HEK293 (cell line): ENCODE results near the gene PDXK.

ENCODE experiments used
- EGR2 ChIP-seq: fragments of 450-650 bp; formaldehyde crosslinking; IDR thresholded peaks from 2 replicates; pipeline ENCODE4 v1.5.1; 2016; ENCODE audit warnings: low read depth, missing biosample characterization, missing genetic modification characterization
- GFI1B ChIP-seq: fragments of 450-650 bp; formaldehyde crosslinking; IDR thresholded peaks from 2 replicates; pipeline ENCODE4 v1.5.1; 2016; ENCODE audit warnings: missing biosample characterization, missing genetic modification characterization
- GLI2 ChIP-seq: fragments of 450-650 bp; formaldehyde crosslinking; IDR thresholded peaks from 2 replicates; pipeline ENCODE4; 2017; ENCODE audit warnings: missing biosample characterization, missing genetic modification characterization, low read depth, borderline replicate concordance
- GLI4 ChIP-seq: fragments of 450-650 bp; formaldehyde crosslinking; IDR thresholded peaks from 2 replicates; pipeline ENCODE4 v1.5.1; 2016; ENCODE audit warnings: missing biosample characterization, missing genetic modification characterization
- GLIS2 ChIP-seq: fragments of 450-650 bp; formaldehyde crosslinking; IDR thresholded peaks from 2 replicates; pipeline ENCODE4 v1.5.1; 2016; ENCODE audit warnings: missing biosample characterization, missing genetic modification characterization
- HIC1 ChIP-seq: fragments of 450-650 bp; formaldehyde crosslinking; IDR thresholded peaks from 2 replicates; pipeline ENCODE4 v1.5.1; 2016; ENCODE audit warnings: missing biosample characterization, missing genetic modification characterization
- SP3 ChIP-seq: fragments of 450-650 bp; formaldehyde crosslinking; IDR thresholded peaks from 2 replicates; pipeline ENCODE4 v1.5.1; 2016; ENCODE audit warnings: missing biosample characterization, missing genetic modification characterization
- YY1 ChIP-seq: fragments of 450-650 bp; formaldehyde crosslinking; IDR thresholded peaks from 2 replicates; pipeline ENCODE4 v1.5.1; 2018; ENCODE audit warnings: missing biosample characterization, missing genetic modification characterization
- ZBTB26 ChIP-seq: fragments of 450-650 bp; formaldehyde crosslinking; optimal IDR thresholded peaks from 2 replicates; pipeline ENCODE3; 2016; ENCODE audit warnings: missing biosample characterization, mild to moderate bottlenecking, missing genetic modification characterization
- ZBTB48 ChIP-seq: fragments of 450-650 bp; formaldehyde crosslinking; IDR thresholded peaks from 2 replicates; pipeline ENCODE4 v1.5.1; 2016; ENCODE audit warnings: missing biosample characterization, missing genetic modification characterization
- ZFP41 ChIP-seq: fragments of 450-650 bp; formaldehyde crosslinking; IDR thresholded peaks from 2 replicates; pipeline ENCODE4 v1.5.1; 2016; ENCODE audit warnings: missing biosample characterization, missing genetic modification characterization, borderline replicate concordance
- ZNF114 ChIP-seq: fragments of 450-650 bp; formaldehyde crosslinking; IDR thresholded peaks from 2 replicates; pipeline ENCODE4 v1.5.0; 2017; ENCODE audit warnings: missing biosample characterization, missing genetic modification characterization
- ZNF133 ChIP-seq: fragments of 450-650 bp; formaldehyde crosslinking; IDR thresholded peaks from 2 replicates; pipeline ENCODE4 v1.5.1; 2016; ENCODE audit warnings: missing biosample characterization, missing genetic modification characterization
- ZNF169 ChIP-seq: fragments of 450-650 bp; formaldehyde crosslinking; IDR thresholded peaks from 2 replicates; pipeline ENCODE4 v1.5.1; 2016; ENCODE audit warnings: missing biosample characterization, missing genetic modification characterization
- ZNF211 ChIP-seq: fragments of 450-650 bp; formaldehyde crosslinking; IDR thresholded peaks from 2 replicates; pipeline ENCODE4 v1.5.1; 2016; ENCODE audit warnings: low read depth, missing biosample characterization, missing genetic modification characterization
- ZNF311 ChIP-seq: fragments of 450-650 bp; formaldehyde crosslinking; IDR thresholded peaks from 2 replicates; pipeline ENCODE4 v1.5.1; 2017; ENCODE audit warnings: missing biosample characterization, missing genetic modification characterization, borderline replicate concordance
- ZNF324 ChIP-seq: fragments of 450-650 bp; formaldehyde crosslinking; IDR thresholded peaks from 2 replicates; pipeline ENCODE4 v1.5.1; 2016; ENCODE audit warnings: missing biosample characterization, missing genetic modification characterization
- ZNF350 ChIP-seq: fragments of 450-650 bp; formaldehyde crosslinking; IDR thresholded peaks from 2 replicates; pipeline ENCODE4 v1.5.0; 2017; ENCODE audit warnings: missing biosample characterization, mild to moderate bottlenecking, missing genetic modification characterization
- ZNF48 ChIP-seq: fragments of 450-650 bp; formaldehyde crosslinking; IDR thresholded peaks from 2 replicates; pipeline ENCODE4 v1.5.1; 2016; ENCODE audit warnings: missing biosample characterization, missing genetic modification characterization
- ZNF529 ChIP-seq: fragments of 450-650 bp; formaldehyde crosslinking; IDR thresholded peaks from 2 replicates; pipeline ENCODE4 v1.5.1; 2017; ENCODE audit warnings: missing genetic modification characterization, missing biosample characterization; ENCODE audit not compliant: insufficient replicate concordance
- ZNF558 ChIP-seq: fragments of 450-650 bp; formaldehyde crosslinking; IDR thresholded peaks from 2 replicates; pipeline ENCODE4 v1.5.1; 2016; ENCODE audit warnings: missing biosample characterization, missing genetic modification characterization
- ZNF600 ChIP-seq: fragments of 450-650 bp; formaldehyde crosslinking; IDR thresholded peaks from 2 replicates; pipeline ENCODE4 v1.5.1; 2016; ENCODE audit warnings: missing biosample characterization, missing genetic modification characterization
- ZNF658 ChIP-seq: fragments of 450-650 bp; formaldehyde crosslinking; IDR thresholded peaks from 2 replicates; pipeline ENCODE4; 2016; ENCODE audit warnings: missing biosample characterization, missing genetic modification characterization
- ZNF707 ChIP-seq: fragments of 450-650 bp; formaldehyde crosslinking; IDR thresholded peaks from 2 replicates; pipeline ENCODE4 v1.5.1; 2016; ENCODE audit warnings: missing biosample characterization, missing genetic modification characterization
- ZSCAN16 ChIP-seq: fragments of 450-650 bp; formaldehyde crosslinking; IDR thresholded peaks from 2 replicates; pipeline ENCODE4 v1.5.1; 2016; ENCODE audit warnings: missing biosample characterization, missing genetic modification characterization
- TF ChIP-seq, protein P1 (sequence below): fragments of 450-650 bp; formaldehyde crosslinking; IDR thresholded peaks from 2 replicates; pipeline ENCODE4 v1.5.1; 2016; ENCODE audit warnings: missing biosample characterization, missing genetic modification characterization
- TF ChIP-seq, protein P2 (sequence below): fragments of 450-650 bp; formaldehyde crosslinking; IDR thresholded peaks from 2 replicates; pipeline ENCODE4 v1.5.1; 2016; ENCODE audit warnings: missing biosample characterization, missing genetic modification characterization
- TF ChIP-seq, protein P3 (sequence below): fragments of 450-650 bp; formaldehyde crosslinking; IDR thresholded peaks from 2 replicates; pipeline ENCODE4 v1.5.1; 2016; ENCODE audit warnings: missing biosample characterization, missing genetic modification characterization
- TF ChIP-seq, protein P4 (sequence below): fragments of 450-650 bp; formaldehyde crosslinking; IDR thresholded peaks from 2 replicates; pipeline ENCODE4 v1.5.1; 2016; ENCODE audit warnings: missing biosample characterization, missing genetic modification characterization

Gene PDXK

GRCh38 chr21:43771199-43771675 lies 52.3 kb downstream of the PDXK start (continued):
- TF ChIP-seq, protein P1, sequence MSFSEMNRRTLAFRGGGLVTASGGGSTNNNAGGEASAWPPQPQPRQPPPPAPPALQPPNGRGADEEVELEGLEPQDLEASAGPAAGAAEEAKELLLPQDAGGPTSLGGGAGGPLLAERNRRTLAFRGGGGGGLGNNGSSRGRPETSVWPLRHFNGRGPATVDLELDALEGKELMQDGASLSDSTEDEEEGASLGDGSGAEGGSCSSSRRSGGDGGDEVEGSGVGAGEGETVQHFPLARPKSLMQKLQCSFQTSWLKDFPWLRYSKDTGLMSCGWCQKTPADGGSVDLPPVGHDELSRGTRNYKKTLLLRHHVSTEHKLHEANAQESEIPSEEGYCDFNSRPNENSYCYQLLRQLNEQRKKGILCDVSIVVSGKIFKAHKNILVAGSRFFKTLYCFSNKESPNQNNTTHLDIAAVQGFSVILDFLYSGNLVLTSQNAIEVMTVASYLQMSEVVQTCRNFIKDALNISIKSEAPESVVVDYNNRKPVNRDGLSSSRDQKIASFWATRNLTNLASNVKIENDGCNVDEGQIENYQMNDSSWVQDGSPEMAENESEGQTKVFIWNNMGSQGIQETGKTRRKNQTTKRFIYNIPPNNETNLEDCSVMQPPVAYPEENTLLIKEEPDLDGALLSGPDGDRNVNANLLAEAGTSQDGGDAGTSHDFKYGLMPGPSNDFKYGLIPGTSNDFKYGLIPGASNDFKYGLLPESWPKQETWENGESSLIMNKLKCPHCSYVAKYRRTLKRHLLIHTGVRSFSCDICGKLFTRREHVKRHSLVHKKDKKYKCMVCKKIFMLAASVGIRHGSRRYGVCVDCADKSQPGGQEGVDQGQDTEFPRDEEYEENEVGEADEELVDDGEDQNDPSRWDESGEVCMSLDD: no peak
- TF ChIP-seq ZNF658 (tag by site-specific recombination): no peak
- TF ChIP-seq ZNF211 (tag by site-specific recombination): no peak
- TF ChIP-seq ZNF133 (tag by site-specific recombination): no peak
- TF ChIP-seq ZFP41 (tag by site-specific recombination): no peak
- TF ChIP-seq ZNF324 (tag by site-specific recombination): peak; percentile 74; the same call in 1 of the 2 replicates
- no peak for TF ChIP-seq GLI4 (tag by site-specific recombination)
- no peak for TF ChIP-seq SP3 (tag by site-specific recombination)
- no peak for TF ChIP-seq ZNF350
- no peak for TF ChIP-seq ZNF48 (tag by site-specific recombination)
- TF ChIP-seq, protein P2, sequence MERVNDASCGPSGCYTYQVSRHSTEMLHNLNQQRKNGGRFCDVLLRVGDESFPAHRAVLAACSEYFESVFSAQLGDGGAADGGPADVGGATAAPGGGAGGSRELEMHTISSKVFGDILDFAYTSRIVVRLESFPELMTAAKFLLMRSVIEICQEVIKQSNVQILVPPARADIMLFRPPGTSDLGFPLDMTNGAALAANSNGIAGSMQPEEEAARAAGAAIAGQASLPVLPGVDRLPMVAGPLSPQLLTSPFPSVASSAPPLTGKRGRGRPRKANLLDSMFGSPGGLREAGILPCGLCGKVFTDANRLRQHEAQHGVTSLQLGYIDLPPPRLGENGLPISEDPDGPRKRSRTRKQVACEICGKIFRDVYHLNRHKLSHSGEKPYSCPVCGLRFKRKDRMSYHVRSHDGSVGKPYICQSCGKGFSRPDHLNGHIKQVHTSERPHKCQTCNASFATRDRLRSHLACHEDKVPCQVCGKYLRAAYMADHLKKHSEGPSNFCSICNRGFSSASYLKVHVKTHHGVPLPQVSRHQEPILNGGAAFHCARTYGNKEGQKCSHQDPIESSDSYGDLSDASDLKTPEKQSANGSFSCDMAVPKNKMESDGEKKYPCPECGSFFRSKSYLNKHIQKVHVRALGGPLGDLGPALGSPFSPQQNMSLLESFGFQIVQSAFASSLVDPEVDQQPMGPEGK (tag by site-specific recombination): peak; percentile 89
- TF ChIP-seq GFI1B (tag by site-specific recombination): no peak
- TF ChIP-seq ZNF600 (tag by site-specific recombination): peak; percentile 82
- no peak for TF ChIP-seq GLI2
- TF ChIP-seq ZNF114 (tag by site-specific recombination): no peak
- TF ChIP-seq HIC1 (tag by site-specific recombination): peak; percentile 61; the same call in 1 of the 2 replicates
- TF ChIP-seq, protein P3, sequence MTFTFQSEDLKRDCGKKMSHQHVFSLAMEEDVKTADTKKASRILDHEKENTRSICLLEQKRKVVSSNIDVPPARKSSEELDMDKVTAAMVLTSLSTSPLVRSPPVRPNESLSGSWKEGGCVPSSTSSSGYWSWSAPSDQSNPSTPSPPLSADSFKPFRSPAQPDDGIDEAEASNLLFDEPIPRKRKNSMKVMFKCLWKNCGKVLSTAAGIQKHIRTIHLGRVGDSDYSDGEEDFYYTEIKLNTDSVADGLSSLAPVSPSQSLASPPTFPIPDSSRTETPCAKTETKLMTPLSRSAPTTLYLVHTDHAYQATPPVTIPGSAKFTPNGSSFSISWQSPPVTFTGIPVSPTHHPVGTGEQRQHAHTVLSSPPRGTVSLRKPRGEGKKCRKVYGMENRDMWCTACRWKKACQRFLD (tag by site-specific recombination): no peak
- no peak for TF ChIP-seq YY1 (tag by site-specific recombination)
- TF ChIP-seq ZSCAN16 (tag by site-specific recombination): no peak
- TF ChIP-seq ZNF311 (tag by site-specific recombination): no peak
- no peak for TF ChIP-seq ZNF558 (tag by site-specific recombination)
- peak; percentile 55; the same call in 1 of the 2 replicates for TF ChIP-seq ZNF707
- TF ChIP-seq ZBTB26: no peak
- TF ChIP-seq GLIS2 (tag by site-specific recombination): peak; percentile 52
- TF ChIP-seq, protein P4, sequence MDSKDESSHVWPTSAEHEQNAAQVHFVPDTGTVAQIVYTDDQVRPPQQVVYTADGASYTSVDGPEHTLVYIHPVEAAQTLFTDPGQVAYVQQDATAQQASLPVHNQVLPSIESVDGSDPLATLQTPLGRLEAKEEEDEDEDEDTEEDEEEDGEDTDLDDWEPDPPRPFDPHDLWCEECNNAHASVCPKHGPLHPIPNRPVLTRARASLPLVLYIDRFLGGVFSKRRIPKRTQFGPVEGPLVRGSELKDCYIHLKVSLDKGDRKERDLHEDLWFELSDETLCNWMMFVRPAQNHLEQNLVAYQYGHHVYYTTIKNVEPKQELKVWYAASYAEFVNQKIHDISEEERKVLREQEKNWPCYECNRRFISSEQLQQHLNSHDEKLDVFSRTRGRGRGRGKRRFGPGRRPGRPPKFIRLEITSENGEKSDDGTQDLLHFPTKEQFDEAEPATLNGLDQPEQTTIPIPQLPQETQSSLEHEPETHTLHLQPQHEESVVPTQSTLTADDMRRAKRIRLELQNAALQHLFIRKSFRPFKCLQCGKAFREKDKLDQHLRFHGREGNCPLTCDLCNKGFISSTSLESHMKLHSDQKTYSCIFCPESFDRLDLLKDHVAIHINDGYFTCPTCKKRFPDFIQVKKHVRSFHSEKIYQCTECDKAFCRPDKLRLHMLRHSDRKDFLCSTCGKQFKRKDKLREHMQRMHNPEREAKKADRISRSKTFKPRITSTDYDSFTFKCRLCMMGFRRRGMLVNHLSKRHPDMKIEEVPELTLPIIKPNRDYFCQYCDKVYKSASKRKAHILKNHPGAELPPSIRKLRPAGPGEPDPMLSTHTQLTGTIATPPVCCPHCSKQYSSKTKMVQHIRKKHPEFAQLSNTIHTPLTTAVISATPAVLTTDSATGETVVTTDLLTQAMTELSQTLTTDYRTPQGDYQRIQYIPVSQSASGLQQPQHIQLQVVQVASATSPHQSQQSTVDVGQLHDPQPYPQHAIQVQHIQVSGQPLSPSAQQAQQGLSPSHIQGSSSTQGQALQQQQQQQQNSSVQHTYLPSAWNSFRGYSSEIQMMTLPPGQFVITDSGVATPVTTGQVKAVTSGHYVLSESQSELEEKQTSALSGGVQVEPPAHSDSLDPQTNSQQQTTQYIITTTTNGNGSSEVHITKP (tag by site-specific recombination): peak; percentile 82
- TF ChIP-seq EGR2 (tag by site-specific recombination): peak; percentile 22; the same call in 1 of the 2 replicates
- TF ChIP-seq ZNF169 (tag by site-specific recombination): no peak
- TF ChIP-seq ZNF529 (tag by site-specific recombination): no peak
- TF ChIP-seq ZBTB48 (tag by site-specific recombination): no peak; the same call in 1 of the 2 replicates
